ENCODE results near the gene GPATCH4.
"Not testable (repeated sequence)": the region's sequence is repeated elsewhere in the genome, so short reads cannot be mapped to it uniquely, and the experiment has no call there.

The GPATCH4 gene

GRCh38 chr1:156595016-156595415 is 6.3 kb downstream of the GPATCH4 start:
- no peak for DNase-seq

DNA sequence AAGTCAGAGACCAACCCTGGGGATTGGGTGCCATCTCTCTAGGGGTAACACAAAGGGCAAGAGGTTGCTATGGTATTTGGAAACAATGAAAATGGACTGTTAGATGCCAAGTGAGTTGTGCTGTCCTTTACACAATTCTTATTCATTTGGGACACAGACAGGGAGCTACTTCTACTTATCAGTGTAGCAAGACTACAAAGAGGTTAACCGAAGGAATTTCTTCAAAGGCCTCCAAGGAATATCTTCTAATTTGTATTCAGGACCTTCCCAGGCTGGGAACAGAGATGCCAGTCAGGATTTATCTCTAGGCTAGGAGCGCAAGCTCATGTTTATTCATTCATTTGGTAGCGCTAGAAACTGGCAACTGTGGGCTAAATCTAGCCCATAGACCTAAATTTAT is 7.1 kb downstream of the GPATCH4 start:
- DNase-seq: no peak

DNA sequence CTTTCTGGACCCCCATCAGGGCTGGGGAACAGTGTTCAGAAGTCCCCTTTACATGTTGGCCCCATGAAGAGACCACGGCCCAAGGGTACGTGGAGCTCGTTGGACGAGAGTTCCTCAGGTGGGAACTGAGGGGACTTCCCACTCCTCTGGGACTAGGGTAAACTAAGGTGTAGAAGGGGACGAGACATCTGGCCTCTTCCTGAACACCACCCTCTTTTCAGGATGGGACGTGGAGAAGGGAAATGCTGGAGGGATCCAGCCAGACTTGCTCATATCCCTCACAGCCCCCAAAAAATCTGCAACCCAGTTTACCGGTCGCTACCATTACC is 7.7 kb downstream of the GPATCH4 start:
- DNase-seq: no peak

DNA sequence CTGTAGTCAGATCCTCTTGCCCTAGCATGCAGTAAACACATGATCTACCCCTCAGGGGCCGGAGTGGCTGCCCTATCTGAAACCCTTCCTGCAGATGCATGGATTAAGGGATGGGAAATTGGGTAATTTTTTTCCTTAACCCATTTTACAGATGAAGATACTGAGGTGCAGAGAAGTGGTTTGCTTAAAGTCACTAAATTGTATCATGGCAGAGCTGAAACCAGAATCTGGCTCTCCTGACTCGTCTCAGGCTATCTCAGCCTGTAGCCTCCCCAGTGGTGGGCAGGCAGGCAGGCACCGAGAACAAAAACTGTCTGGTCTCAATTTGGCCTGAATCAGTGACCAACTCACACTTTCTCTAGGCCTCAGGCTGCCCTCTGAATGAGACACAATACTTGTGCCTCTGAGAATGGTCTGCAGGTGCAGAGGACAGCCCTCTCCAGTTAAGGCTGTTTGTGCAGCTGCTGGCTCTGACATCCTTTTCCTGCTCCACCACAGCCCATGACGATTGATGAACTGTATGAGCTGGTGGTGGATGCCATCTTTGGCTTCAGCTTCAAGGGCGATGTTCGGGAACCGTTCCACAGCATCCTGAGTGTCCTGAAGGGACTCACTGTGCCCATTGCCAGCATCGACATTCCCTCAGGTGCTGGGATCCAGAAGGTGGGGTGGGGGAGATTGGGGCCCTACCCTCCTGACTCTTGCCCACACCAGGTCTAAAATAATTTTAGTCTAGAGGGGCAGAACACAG is 8.2 kb downstream of the GPATCH4 start:
- DNase-seq: no peak

DNA sequence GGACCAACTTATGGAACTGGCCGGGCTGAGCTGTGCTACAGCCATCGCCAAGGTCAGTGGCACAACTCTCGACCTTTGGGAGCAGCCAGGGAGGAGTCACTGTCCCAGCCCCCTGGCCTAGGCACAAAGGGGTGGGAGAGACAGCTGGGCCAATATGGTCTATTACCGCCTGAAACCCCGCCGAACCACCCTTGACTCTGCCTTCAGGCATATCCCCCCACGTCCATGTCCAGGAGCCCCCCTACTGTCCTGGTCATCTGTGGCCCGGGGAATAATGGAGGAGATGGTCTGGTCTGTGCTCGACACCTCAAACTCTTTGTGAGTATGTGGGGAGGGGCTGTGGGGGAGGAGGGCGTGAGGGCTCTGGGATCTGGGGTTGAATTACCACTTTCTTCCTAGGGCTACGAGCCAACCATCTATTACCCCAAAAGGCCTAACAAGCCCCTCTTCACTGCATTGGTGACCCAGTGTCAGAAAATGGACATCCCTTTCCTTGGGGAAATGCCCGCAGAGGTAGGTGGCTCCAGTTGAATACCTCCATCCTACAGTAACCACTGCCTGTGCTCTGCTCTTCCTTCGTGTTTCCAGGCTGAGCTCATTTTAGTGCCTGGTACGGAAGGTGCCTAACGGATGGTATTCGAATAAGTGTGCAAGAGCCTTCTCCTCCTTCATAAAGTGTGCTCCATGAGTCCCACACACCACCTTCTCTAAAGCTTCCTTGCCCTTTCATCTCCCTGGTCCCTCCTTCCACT is 8.9 kb downstream of the GPATCH4 start:
- DNase-seq: no peak

DNA sequence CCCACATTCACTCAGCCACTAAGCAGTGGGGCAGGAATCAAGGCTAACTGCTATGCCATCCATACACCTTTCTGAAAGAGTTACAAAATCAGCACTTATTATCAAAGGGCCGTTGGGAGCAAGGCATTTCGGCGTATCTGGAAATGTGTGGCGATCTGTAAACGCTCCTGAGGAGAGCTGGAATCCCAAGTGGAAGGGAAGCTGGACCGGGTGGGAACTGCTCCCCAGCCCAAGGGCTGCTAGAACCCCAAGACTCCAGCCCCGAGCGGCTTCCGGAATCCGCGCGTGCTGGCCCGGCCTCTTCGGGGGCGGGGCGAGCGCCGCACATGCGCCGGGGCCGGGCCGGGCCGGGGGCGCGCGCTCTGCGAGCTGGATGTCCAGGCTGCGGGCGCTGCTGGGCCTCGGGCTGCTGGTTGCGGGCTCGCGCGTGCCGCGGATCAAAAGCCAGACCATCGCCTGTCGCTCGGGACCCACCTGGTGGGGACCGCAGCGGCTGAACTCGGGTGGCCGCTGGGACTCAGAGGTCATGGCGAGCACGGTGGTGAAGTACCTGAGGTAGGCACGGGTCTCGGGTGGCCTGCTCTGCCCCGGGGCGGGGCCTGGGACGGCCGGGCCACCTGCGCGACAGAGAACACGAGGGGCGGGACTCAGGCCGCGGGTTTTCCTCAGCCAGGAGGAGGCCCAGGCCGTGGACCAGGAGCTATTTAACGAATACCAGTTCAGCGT is 9.7 kb downstream of the GPATCH4 start, which contains the start of gene NAXE:
Gene NAXE, plus strand, starts transcription at position 345 of the 726 bp plus-strand sequence. Its CDS starts 29 bp downstream, at position 374.
- DNase-seq: peak; percentile 67

DNA sequence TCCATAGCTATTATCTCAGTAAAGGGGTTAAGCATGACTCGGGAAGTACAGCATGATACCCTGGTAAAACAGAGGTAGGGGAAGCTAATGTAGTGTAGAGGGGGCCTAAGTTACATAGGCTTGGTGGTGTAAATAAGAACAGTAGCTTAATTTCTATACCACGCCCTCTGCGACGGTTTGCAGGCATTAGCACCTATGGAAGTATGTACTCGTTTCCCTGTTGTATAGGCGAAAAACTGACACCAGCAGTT is 10.2 kb downstream of the GPATCH4 start:
- DNase-seq: no peak

- no peak for DNase-seq
These were observed 10.7 kb downstream of the GPATCH4 start for GRCh38 chr1:156590326-156591180.

DNA sequence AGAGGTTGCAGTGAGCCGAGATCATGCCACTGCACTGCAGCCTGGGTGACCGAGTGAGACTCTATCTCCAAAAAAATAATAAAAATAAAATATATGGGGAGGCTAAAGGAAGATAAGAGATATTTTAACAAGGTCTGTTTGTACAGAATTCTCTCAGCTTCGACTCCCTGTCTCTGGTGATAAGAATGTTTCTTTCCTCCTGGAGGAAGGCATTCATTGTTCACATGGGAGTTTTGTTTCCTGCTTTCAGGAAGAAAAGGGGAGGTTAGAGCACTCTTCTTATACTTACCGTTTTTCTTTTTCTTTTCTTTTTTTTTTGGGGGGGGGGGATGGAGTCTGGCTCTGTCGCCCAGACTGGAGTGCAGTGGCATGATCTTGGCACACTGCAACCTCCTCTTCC is 11.7 kb downstream of the GPATCH4 start:
- no peak for DNase-seq

DNA sequence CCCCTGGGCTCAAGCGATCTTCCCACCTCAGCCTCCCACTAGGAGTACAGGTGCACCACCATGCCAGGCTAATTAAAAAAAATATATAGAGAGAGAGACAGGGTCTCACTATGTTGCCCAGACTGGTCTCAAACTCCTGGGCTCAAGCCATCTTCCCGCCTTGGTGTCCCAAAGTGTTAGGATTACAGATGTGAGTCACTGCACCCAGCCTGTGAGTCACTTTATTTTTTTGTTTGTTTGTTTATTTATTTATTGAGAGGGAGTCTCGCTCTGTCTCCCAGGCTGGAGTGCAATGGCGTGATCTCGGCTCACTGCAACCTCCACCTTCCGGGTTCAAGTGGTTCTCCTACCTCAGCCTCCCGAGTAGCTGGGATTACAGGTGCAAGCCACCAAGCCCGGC is 13.4 kb downstream of the GPATCH4 start:
- not testable (repeated sequence) for DNase-seq

GRCh38 chr1:156586892-156587477 is 14.3 kb downstream of the GPATCH4 start:
- DNase-seq: no peak

DNA sequence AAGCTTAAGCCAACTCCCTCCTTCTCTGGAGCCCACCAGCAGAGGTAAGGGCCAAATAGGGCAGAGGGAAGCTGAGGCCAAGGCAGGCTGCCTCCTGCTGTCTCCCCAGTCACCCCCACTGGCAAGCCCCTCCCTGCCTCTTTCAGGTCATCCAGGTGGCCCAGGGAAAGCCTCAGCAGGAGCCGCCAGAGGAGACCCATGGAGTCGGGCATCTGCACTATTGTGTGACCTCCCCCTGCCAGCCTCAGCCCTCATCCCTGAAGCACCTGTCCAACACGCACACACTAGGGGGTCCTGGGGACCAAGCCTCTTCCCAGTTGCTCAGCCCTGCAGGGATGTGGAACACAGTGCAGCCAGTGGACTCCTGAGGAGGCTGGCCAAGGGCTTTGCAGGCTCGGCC is 15.0 kb downstream of the GPATCH4 start:
- DNase-seq: no peak

- no peak for DNase-seq
These were observed 16.5 kb downstream of the GPATCH4 start for GRCh38 chr1:156584813-156585212.

- peak; percentile 75 for DNase-seq
These were observed 17.3 kb downstream of the GPATCH4 start for GRCh38 chr1:156583821-156584622.

DNA sequence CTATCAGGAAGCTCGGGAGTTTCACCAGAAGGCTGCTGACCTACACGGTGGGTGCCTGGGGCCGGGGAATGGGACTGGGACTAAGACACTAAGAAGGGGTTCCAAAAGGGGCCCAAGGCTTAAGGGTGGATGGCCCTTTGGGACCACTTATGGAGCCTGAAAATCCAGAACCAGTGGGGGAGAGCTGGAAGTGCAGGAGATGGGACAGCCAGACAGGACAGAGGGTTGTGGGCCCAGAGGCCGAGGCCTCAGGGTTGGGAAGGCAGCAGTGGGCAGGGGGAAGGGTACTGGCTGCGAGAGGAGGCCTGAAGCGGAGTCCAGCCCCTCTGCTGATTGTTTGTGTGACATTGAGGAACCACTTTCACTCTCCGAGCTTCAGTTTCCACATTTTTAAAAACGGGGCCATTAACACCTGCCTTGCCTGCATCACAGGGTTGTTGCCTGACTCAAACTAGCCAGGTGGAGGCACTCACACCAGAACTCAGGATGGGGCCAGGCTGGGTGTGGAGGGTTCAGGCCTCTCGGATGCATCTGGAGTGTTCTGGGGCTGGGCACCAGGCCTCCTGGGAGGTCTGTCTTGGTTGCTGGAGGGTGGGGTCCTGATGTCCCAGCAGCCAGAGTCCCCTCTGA is 18.8 kb downstream of the GPATCH4 start:
- no peak for DNase-seq

DNA sequence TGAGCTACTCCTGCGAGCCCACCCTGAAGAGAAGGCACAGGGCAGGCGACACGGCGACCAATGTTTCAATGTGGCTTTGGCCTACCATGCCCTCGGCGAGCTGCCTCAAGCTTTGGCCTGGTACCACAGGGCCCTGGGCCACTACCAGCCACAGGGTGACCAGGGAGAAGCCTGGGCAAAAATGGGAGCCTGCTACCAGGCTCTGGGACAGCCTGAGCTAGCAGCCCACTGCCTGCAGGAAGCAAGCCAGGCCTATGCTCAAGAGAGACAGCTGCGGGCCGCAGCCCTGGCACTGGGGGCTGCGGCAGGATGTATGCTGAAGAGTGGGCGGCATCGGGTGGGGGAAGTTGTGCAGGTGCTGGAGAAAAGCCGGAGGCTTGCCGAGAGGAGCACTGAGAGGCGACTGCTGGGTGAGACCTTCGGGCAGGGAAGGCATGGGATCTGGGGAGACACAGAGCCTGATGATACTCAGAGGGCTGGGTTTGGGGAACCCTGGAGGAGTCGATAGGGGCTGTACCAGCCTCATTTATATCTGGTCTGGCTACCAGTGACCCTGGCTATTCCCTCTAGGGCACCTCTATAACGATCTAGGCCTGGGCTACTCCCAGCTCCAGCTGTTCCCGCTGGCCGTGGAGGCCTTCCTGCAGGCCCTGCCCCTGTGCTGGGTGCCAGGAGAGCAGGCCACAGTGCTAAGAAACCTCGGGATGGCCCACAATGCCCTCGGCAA is 19.5 kb downstream of the GPATCH4 start:
- no peak for DNase-seq

GRCh38 chr1:156579472-156579871 is 21.8 kb downstream of the GPATCH4 start, which contains the start of gene TTC24:
TSS of gene TTC24 (plus strand) at chr1:156579723. CDS start at chr1:156581365, 1,642 bp downstream.
- no peak for DNase-seq

- DNase-seq: no peak
These were observed 23.2 kb downstream of the GPATCH4 start for GRCh38 chr1:156578055-156578454.

DNA sequence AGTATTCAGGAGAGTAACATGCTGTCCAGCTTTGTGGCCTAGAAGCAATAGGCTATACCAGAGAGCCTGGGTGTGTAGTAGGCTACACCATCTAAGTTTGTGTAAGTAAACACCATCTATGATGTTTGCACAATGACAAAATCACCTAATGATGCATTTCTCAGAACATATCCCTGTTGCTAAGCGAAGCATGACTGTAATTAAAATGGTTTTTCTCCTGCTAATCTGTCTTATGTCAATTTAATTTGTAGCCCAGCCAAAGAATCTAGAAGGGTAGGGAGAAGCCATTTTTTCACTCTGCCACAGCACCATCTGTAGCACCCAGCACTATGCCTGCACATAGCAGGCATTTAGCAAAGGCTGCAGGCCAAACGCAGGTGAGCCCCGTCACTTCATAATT is 23.7 kb downstream of the GPATCH4 start:
- DNase-seq: no peak

- DNase-seq: no peak
These were observed 27.1 kb downstream of the GPATCH4 start for GRCh38 chr1:156574039-156574633.
